ENCODE measurements around the gene MSMO1.
"Not testable (repeated sequence)": the region's sequence is repeated elsewhere in the genome, so short reads cannot be mapped to it uniquely, and the experiment has no call there.

Gene MSMO1

GRCh38 chr4:165331359-165331758, 3.9 kb downstream of the MSMO1 start:
- no peak for DNase-seq (ENCODE audit: low read depth)
- H3K4me3 ChIP-seq (ENCODE audit: low read depth, low read length) = no peak overlapping the region
- TF ChIP-seq, protein P1, sequence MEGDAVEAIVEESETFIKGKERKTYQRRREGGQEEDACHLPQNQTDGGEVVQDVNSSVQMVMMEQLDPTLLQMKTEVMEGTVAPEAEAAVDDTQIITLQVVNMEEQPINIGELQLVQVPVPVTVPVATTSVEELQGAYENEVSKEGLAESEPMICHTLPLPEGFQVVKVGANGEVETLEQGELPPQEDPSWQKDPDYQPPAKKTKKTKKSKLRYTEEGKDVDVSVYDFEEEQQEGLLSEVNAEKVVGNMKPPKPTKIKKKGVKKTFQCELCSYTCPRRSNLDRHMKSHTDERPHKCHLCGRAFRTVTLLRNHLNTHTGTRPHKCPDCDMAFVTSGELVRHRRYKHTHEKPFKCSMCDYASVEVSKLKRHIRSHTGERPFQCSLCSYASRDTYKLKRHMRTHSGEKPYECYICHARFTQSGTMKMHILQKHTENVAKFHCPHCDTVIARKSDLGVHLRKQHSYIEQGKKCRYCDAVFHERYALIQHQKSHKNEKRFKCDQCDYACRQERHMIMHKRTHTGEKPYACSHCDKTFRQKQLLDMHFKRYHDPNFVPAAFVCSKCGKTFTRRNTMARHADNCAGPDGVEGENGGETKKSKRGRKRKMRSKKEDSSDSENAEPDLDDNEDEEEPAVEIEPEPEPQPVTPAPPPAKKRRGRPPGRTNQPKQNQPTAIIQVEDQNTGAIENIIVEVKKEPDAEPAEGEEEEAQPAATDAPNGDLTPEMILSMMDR (IDR thresholded peaks at IDR 0.05; ENCODE audit: control insufficient read depth, extremely low read depth, insufficient read depth) = no peak

- no peak for DNase-seq (ENCODE audit: low read depth)
- TF ChIP-seq, protein P1 (IDR thresholded peaks at IDR 0.05; ENCODE audit: control insufficient read depth, extremely low read depth, insufficient read depth) = no peak
- no peak overlapping the region for H3K4me3 ChIP-seq (ENCODE audit: low read depth, low read length)
Observed at GRCh38 chr4:165331823-165332222, 4.4 kb downstream of the MSMO1 start.

GRCh38 chr4:165332502-165332901, 5.0 kb downstream of the MSMO1 start:
- DNase-seq (ENCODE audit: low read depth) = no peak
- TF ChIP-seq, protein P1 (IDR thresholded peaks at IDR 0.05; ENCODE audit: control insufficient read depth, extremely low read depth, insufficient read depth) = no peak
- no peak overlapping the region for H3K4me3 ChIP-seq (ENCODE audit: low read depth, low read length)

- DNase-seq (ENCODE audit: low read depth) = no peak
- TF ChIP-seq, protein P1 (IDR thresholded peaks at IDR 0.05; ENCODE audit: control insufficient read depth, extremely low read depth, insufficient read depth) = no peak
- H3K4me3 ChIP-seq (ENCODE audit: low read depth, low read length) = no peak overlapping the region
Observed at GRCh38 chr4:165335163-165335703, 7.8 kb downstream of the MSMO1 start.

DNA sequence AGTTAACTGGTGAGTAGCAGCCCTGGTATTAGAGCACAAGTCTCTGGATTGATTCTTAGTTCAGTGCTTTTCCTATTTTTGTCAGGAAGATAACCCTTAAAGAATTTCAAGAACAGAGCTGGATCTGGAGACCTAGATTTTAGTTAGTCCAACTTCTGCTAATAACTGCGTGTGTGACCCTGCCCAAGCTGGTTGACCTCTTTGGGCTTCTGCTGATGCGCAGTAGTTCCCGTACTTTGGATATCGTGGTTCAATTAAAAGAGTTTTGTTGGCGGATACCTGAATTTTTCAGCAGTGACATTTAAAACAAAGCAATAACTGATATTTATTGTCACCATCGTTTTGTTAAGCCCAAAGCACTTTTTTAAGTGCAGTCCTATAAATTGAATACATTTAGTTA, 9.3 kb downstream of the MSMO1 start:
- TF ChIP-seq, protein P1 (IDR thresholded peaks at IDR 0.05; ENCODE audit: control insufficient read depth, extremely low read depth, insufficient read depth) = no peak
- H3K4me3 ChIP-seq (ENCODE audit: low read depth, low read length) = no peak overlapping the region
- no peak for DNase-seq (ENCODE audit: low read depth)

DNA sequence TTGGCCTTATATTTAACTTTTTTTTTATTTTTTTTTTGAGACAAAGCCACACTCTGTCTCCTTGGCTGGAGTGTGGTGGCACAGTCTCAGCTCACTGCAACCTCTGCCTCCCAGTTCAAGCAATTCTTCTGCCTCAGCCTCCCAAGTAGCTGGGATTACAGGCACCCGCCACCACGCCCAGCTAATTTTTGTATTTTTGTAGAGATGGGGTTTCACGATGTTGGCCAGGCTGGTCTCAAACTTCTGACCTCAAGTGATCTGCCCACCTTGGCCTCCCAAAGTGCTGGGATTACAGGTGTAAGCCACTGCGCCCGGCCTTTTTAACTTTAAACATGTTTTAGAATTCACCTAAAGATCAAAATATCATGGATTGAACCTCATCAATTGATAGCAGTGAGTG, 14.9 kb downstream of the MSMO1 start:
- not testable (repeated sequence) for DNase-seq (ENCODE audit: low read depth); H3K4me3 ChIP-seq (ENCODE audit: low read depth, low read length)

- no peak overlapping the region for H3K4me3 ChIP-seq (ENCODE audit: low read depth, low read length)
- TF ChIP-seq, protein P1 (IDR thresholded peaks at IDR 0.05; ENCODE audit: control insufficient read depth, extremely low read depth, insufficient read depth) = peak; percentile 71
- no peak for DNase-seq (ENCODE audit: low read depth)
Observed at GRCh38 chr4:165343353-165344191, 16.1 kb downstream of the MSMO1 start.

All from LNCaP clone FGC (cell line).